Measurements from ENCODE around the gene ZNF343. TPM values are rescaled to one million over a fixed set of nuclear protein-coding genes. Genes with fewer than 3 reads are reported as not detected.
"Not testable (repeated sequence)": the region's sequence is repeated elsewhere in the genome, so short reads cannot be mapped to it uniquely, and the experiment has no call there.

ZNF343 gene
- total RNA-seq, 1 donor from 2014 or later, result 9.2 TPM

DNA sequence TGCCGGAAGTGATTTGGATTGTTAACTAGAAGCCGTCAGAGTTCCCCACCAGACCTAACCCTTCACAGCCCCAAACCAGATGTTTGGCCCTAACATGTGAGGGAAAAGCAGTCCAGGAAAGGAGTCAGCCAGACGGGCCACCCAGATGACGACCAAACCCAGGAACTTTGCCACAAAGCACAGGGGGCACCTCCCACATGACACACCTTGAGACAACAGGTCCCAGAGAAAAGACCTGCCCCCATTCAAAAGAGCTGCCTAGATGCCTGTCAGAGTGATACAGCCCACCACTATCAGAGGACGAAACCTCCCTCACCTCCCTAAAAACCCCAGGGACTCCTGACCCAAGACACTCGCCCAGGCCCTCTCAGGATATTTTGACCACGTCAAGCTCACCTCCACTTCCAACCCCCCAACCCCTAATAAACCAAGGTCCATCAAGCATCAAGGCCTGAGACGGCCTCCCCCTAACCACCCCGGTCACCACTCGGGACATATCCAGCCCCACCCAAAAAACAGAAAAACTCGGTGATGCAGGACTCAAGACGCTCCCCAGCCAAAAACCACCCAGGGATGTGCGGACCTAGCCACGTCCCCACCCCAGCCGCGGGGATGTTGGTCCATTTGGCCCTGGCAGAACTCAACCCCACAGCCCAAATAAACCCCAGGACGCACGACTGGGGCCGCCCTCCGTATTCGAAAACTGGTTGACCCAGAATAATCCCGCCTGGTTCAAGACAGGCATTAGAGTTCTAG is 662 bp downstream of the ZNF343 start:
- TF ChIP-seq, protein P1, sequence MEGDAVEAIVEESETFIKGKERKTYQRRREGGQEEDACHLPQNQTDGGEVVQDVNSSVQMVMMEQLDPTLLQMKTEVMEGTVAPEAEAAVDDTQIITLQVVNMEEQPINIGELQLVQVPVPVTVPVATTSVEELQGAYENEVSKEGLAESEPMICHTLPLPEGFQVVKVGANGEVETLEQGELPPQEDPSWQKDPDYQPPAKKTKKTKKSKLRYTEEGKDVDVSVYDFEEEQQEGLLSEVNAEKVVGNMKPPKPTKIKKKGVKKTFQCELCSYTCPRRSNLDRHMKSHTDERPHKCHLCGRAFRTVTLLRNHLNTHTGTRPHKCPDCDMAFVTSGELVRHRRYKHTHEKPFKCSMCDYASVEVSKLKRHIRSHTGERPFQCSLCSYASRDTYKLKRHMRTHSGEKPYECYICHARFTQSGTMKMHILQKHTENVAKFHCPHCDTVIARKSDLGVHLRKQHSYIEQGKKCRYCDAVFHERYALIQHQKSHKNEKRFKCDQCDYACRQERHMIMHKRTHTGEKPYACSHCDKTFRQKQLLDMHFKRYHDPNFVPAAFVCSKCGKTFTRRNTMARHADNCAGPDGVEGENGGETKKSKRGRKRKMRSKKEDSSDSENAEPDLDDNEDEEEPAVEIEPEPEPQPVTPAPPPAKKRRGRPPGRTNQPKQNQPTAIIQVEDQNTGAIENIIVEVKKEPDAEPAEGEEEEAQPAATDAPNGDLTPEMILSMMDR (IDR thresholded peaks at IDR 0.05; ENCODE audit: insufficient read depth, low read length, severe bottlenecking), result no peak
- peak overlapping the region; percentile 80 for H3K4me3 ChIP-seq (ENCODE audit: low read depth, low read length)
- DNase-seq (ENCODE audit: low read depth), result peak; percentile 39
- no peak for FAIRE-seq
- H3K27me3 ChIP-seq (ENCODE audit: control insufficient read depth, insufficient read depth, low read length), result no peaks in the 10 kb centered on the region
- no peaks in the 10 kb centered on the region for H3K36me3 ChIP-seq (ENCODE audit: control insufficient read depth, insufficient read depth, low read length)

DNA sequence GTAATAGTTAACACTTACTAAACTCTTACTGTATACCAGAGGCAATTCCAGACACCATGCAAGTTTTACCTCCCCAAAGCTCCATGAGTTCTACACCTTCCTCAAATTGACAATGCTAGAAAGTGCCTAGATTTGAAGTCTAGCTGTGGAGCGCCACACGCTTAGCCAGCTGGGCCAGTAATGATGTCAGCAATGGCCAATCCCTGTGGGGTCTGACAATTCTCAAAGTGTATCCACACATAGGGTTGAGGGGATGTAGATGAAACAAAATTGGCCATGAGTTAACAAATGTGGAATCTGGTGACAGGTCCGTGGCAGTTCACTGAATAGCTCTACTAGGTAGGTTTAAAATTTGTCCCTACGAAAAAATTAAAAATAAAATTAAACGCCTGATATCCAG is 1.3 kb downstream of the ZNF343 start:
- FAIRE-seq (no peak), DNase-seq (ENCODE audit: low read depth) (no peak)
- TF ChIP-seq, protein P1 (IDR thresholded peaks at IDR 0.05; ENCODE audit: insufficient read depth, low read length, severe bottlenecking), result no peak
- Histone ChIP-seq H3K36me3 (ENCODE audit: control insufficient read depth, insufficient read depth, low read length) (no peaks in the 10 kb centered on the region), H3K4me3 (ENCODE audit: low read depth, low read length) (no peak overlapping the region), H3K27me3 (ENCODE audit: control insufficient read depth, insufficient read depth, low read length) (no peaks in the 10 kb centered on the region)

DNA sequence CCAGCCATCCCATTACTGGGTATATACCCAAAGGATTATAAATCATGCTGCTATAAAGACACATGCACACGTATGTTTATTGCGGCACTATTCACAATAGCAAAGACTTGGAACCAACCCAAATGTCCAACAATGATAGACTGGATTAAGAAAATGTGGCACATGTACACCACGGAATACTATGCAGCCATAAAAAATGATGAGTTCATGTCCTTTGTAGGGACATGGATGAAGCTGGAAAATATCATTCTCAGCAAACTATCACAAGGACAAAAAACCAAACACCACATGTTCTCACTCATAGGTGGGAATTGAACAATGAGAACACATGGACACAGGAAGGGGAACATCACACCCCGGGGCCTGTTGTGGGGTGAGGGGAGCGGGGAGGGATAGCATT is 2.3 kb downstream of the ZNF343 start:
- H3K27me3 ChIP-seq (ENCODE audit: control insufficient read depth, insufficient read depth, low read length); H3K4me3 ChIP-seq (ENCODE audit: low read depth, low read length); DNase-seq (ENCODE audit: low read depth); H3K36me3 ChIP-seq (ENCODE audit: control insufficient read depth, insufficient read depth, low read length); FAIRE-seq: not testable (repeated sequence)

DNA sequence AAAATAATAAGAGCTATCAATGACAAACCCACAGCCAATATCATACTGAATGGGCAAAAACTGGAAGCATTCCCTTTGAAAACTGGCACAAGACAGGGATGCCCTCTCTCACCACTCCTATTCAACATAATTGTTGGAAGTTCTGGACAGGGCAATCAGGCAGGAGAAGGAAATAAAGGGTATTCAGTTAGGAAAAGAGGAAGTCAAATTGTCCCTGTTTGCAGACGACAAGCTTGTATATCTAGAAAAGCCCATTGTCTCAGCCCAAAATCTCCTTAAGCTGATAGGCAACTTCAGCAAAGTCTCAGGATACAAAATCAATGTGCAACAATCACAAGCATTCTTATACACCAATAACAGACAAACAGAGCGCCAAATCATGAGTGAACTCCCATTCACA is 3.9 kb downstream of the ZNF343 start:
- FAIRE-seq; H3K36me3 ChIP-seq (ENCODE audit: control insufficient read depth, insufficient read depth, low read length): not testable (repeated sequence)

DNA sequence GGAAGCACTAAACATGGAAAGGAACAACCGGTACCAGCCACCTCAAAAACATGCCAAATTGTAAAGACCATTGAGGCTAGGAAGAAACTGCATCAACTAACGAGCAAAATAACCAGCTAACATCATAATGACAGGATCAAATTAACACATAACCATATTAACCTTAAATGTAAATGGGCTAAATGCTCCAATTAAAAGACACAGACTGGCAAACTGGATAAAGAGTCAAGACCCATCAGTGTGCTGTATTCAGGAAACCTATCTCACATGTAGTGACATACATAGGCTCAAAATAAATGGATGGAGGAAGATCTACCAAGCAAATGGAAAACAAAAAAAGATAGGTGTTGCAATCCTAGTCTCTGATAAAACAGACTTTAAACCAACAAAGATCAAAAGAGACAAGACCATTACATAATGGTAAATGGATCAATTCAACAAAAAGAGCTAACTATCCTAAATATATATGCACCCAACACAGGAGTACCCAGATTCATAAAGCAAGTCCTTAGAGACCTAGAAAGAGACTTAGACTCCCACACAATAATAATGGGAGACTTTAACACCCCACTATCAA is 5.8 kb downstream of the ZNF343 start:
- not testable (repeated sequence) for H3K27me3 ChIP-seq (ENCODE audit: control insufficient read depth, insufficient read depth, low read length); DNase-seq (ENCODE audit: low read depth); FAIRE-seq; H3K4me3 ChIP-seq (ENCODE audit: low read depth, low read length); H3K36me3 ChIP-seq (ENCODE audit: control insufficient read depth, insufficient read depth, low read length)

More for the DNA sequence above, 3.9 kb downstream of the ZNF343 start:
- not testable (repeated sequence) for H3K27me3 ChIP-seq (ENCODE audit: control insufficient read depth, insufficient read depth, low read length); H3K4me3 ChIP-seq (ENCODE audit: low read depth, low read length); DNase-seq (ENCODE audit: low read depth)

DNA sequence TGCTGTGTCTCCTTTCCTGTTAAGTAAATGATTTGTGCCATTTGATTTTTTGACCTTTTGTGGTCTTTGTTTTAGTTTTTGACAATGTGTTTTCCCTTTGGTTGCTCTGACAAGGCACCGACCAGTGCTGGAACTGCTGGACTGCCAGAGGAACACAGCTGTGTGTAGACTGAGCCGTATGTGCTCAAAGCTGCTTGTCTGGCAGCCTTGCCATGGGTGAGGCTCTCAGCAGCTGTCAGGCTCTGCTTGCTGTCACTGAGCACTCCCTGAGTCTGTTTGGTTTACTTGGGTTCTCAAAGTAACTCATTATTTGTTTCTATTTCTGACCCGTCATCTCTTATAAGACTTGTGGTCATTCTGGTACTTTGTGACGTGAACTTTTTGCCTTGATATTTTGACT is 23.1 kb downstream of the ZNF343 start:
- Histone ChIP-seq H3K36me3 (ENCODE audit: control insufficient read depth, insufficient read depth, low read length) (peaks cover 12% of the 10 kb centered on the region), H3K27me3 (ENCODE audit: control insufficient read depth, insufficient read depth, low read length) (no peaks in the 10 kb centered on the region), H3K4me3 (ENCODE audit: low read depth, low read length) (no peak overlapping the region)
- FAIRE-seq (no peak), DNase-seq (ENCODE audit: low read depth) (no peak)
- TF ChIP-seq, protein P1 (IDR thresholded peaks at IDR 0.05; ENCODE audit: insufficient read depth, low read length, severe bottlenecking), result no peak

DNA sequence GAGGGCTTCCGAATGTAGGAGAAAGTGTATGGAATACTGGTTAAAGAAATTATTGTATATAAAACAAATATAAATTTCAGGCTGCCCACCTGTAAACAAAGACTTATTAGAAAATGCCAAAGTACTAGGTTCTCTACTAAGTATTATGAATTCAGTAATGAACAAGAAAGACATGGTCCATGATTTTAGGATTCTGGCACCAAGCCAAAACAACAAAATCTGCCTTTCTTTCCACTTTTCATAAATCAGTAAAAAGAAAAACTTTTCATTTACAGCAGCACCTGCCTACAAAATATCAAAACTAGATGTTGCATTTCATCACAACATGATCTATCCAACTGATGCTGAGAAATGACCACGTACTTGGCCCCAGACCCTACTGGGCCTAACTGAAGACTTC is 23.6 kb downstream of the ZNF343 start:
- DNase-seq (ENCODE audit: low read depth) (no peak), FAIRE-seq (no peak)
- TF ChIP-seq, protein P1 (IDR thresholded peaks at IDR 0.05; ENCODE audit: insufficient read depth, low read length, severe bottlenecking), result no peak
- Histone ChIP-seq H3K36me3 (ENCODE audit: control insufficient read depth, insufficient read depth, low read length) (peaks cover 12% of the 10 kb centered on the region), H3K4me3 (ENCODE audit: low read depth, low read length) (no peak overlapping the region), H3K27me3 (ENCODE audit: control insufficient read depth, insufficient read depth, low read length) (no peaks in the 10 kb centered on the region)
